A549 (cell line): ENCODE results near the gene UBAP1L. TPM values are rescaled to one million over a fixed set of nuclear protein-coding genes. Genes with fewer than 3 reads are reported as not detected.

Experiments
- ATAC-seq, 2 experiments: fragments of 200-7000 bp in 1 of 2; fragments of >200 bp in 1 of 2; cut with Nextera tagmentation in 1 of 2; cut with Tn5 transposase in 1 of 2; 3 replicates each; pipeline versions ENCODE4 v1.8.0 to v1.9.1; 2018 to 2020; ENCODE audit warnings: mild to moderate bottlenecking in 1 of 2, moderate library complexity in 1 of 2
- CTCF ChIA-PET: fragments of 300-600 bp; sonication (Branson Sonifier 250); formaldehyde crosslinking; extraction: SDS; loops from one replicate; lab custom pipeline; 2021; ENCODE audit warnings: antibody characterized with exemption, inconsistent platforms; lab: Yijun Ruan, JAX
- POLR2A ChIA-PET: fragments of 350-600 bp; formaldehyde crosslinking; extraction: SDS; loops from one replicate; lab custom pipeline; 2021; ENCODE audit warnings: antibody characterized with exemption, inconsistent platforms; lab: Yijun Ruan, JAX
- DNase-seq, 2 experiments: peaks; one replicate each; pipeline versions ENCODE4 v3.0.0 to v3.0.0-alpha.2; 2011 to 2016; ENCODE audit warnings: low read depth in 1 of 2, low spot score in 1 of 2
- FAIRE-seq: peaks from 2 replicates; lab custom pipeline; 2011; peaks lifted over from hg19 to GRCh38; lab: Jason Lieb, UNC
- H3K27ac ChIP-seq, 2 experiments: fragments of >200 bp; sonication (Bioruptor Twin); formaldehyde crosslinking; 3 replicates each; pipeline ENCODE4 v1.5.1; 2016 to 2017
- H3K4me1 ChIP-seq: fragments of >200 bp; sonication (Bioruptor Twin); formaldehyde crosslinking; 3 replicates; pipeline ENCODE4 v1.6.1; 2016
- H3K4me2 ChIP-seq: fragments of >200 bp; sonication (Bioruptor Twin); formaldehyde crosslinking; 3 replicates; pipeline ENCODE4 v1.6.1; 2016
- H3K4me3 ChIP-seq: fragments of >200 bp; sonication (Bioruptor Twin); formaldehyde crosslinking; 3 replicates; pipeline ENCODE4 v1.5.1; 2016
- H3K9me3 ChIP-seq: fragments of >200 bp; sonication (Bioruptor Twin); formaldehyde crosslinking; 3 replicates; pipeline ENCODE4 v1.6.1; 2016
- CBX8 ChIP-seq: fragments of 200-600 bp; sonication (generic); IDR thresholded peaks from 2 replicates; pipeline ENCODE4 v1.6.1; 2016
- CHD2 ChIP-seq: fragments of 150-350 bp; IDR thresholded peaks from 2 replicates; pipeline ENCODE4 v1.6.1; 2014; ENCODE audit warnings: low read length; ENCODE audit not compliant: partially characterized antibody
- CHD4 ChIP-seq: fragments of 200-600 bp; sonication (generic); IDR thresholded peaks from 2 replicates; pipeline ENCODE4 v1.6.1; 2016; ENCODE audit warnings: antibody characterized with exemption, mild to moderate bottlenecking, borderline replicate concordance
- CTCF ChIP-seq: fragments of >200 bp; sonication (Bioruptor Twin); formaldehyde crosslinking; IDR thresholded peaks from 3 replicates; pipeline ENCODE4 v1.5.1; 2016
- EHMT2 ChIP-seq: fragments of 200-600 bp; sonication (generic); IDR thresholded peaks from 2 replicates; pipeline ENCODE4 v1.6.1; 2016; ENCODE audit warnings: antibody characterized with exemption, low read depth, mild to moderate bottlenecking, moderate library complexity
- ELK1 ChIP-seq: fragments of 150-350 bp; IDR thresholded peaks from 2 replicates; pipeline ENCODE4 v1.6.1; 2014; ENCODE audit warnings: low read depth, mild to moderate bottlenecking, low read length
- EP300 ChIP-seq, 2 experiments: fragments of >200 bp; sonication (Bioruptor Twin); formaldehyde crosslinking; IDR thresholded peaks; 2 replicates in 1 of 2; 3 replicates in 1 of 2; pipeline ENCODE4 v1.6.1; 2016 to 2017
- FOSB ChIP-seq: fragments of 250-450 bp; sonication (Bioruptor Pico); IDR thresholded peaks from 2 replicates; pipeline ENCODE4 v1.5.0; 2020; ENCODE audit warnings: mild to moderate bottlenecking, moderate library complexity
- HDAC2 ChIP-seq: fragments of 200-600 bp; sonication (generic); IDR thresholded peaks from 2 replicates; pipeline ENCODE4 v1.6.1; 2016
- HEYL ChIP-seq: fragments of 250-450 bp; sonication (Bioruptor Pico); IDR thresholded peaks from 2 replicates; pipeline ENCODE4 v1.8.0; 2021; ENCODE audit warnings: mild to moderate bottlenecking, moderate library complexity
- HMGXB4 ChIP-seq: fragments of 250-450 bp; sonication (Bioruptor Pico); IDR thresholded peaks from 2 replicates; pipeline ENCODE4 v1.5.0; 2021; ENCODE audit warnings: mild to moderate bottlenecking, moderate library complexity, borderline replicate concordance
- HOXA7 ChIP-seq: fragments of 250-450 bp; sonication (Bioruptor Pico); IDR thresholded peaks from 2 replicates; pipeline ENCODE4 v1.5.0; 2020; ENCODE audit warnings: mild to moderate bottlenecking, moderate library complexity
- HOXB5 ChIP-seq: fragments of 250-450 bp; sonication (Bioruptor Pico); IDR thresholded peaks from 2 replicates; pipeline ENCODE4 v1.5.0; 2020; ENCODE audit warnings: mild to moderate bottlenecking, moderate library complexity
- JUN ChIP-seq, 2 experiments: fragments of >200 bp; sonication (Bioruptor Twin); formaldehyde crosslinking; IDR thresholded peaks; 2 replicates in 1 of 2; 3 replicates in 1 of 2; pipeline ENCODE4 v1.6.1; 2016 to 2017
- MAZ ChIP-seq: fragments of 150-350 bp; IDR thresholded peaks from 2 replicates; pipeline ENCODE4 v1.6.1; 2014; ENCODE audit warnings: antibody characterized with exemption, low read depth, low read length, borderline replicate concordance
- NPAS2 ChIP-seq: fragments of 250-450 bp; sonication (Bioruptor Pico); IDR thresholded peaks from 2 replicates; pipeline ENCODE4 v1.8.0; 2022; ENCODE audit warnings: mild to moderate bottlenecking, moderate library complexity, borderline replicate concordance
- NR3C1 ChIP-seq: fragments of >200 bp; sonication (Bioruptor Twin); formaldehyde crosslinking; IDR thresholded peaks from 3 replicates; pipeline ENCODE4 v1.6.1; 2017
- PBX3 ChIP-seq: IDR thresholded peaks from 2 replicates; pipeline ENCODE4 v1.6.1; 2012
- RARB ChIP-seq: fragments of 250-450 bp; sonication (Bioruptor Pico); IDR thresholded peaks from 2 replicates; pipeline ENCODE4 v1.8.0; 2021; ENCODE audit warnings: mild to moderate bottlenecking, moderate library complexity
- RFX5 ChIP-seq: fragments of 450-650 bp; IDR thresholded peaks from 2 replicates; pipeline ENCODE4 v1.7.1; 2014; ENCODE audit warnings: antibody characterized with exemption, mild to moderate bottlenecking, moderate library complexity
- RNF2 ChIP-seq: fragments of 200-600 bp; sonication (generic); IDR thresholded peaks from 2 replicates; pipeline ENCODE4 v1.6.1; 2016; ENCODE audit warnings: low read depth, mild to moderate bottlenecking, antibody characterized with exemption, moderate library complexity, borderline replicate concordance
- SMC3 ChIP-seq: fragments of >200 bp; sonication (Bioruptor Twin); formaldehyde crosslinking; IDR thresholded peaks from 3 replicates; pipeline ENCODE4 v1.6.1; 2018; ENCODE audit warnings: inconsistent platforms
- TFCP2L1 ChIP-seq: fragments of 250-450 bp; sonication (Bioruptor Pico); IDR thresholded peaks from 2 replicates; pipeline ENCODE4 v1.5.0; 2021; ENCODE audit warnings: mild to moderate bottlenecking
- ZC3H11A ChIP-seq: fragments of 450-650 bp; IDR thresholded peaks from 2 replicates; pipeline ENCODE4 v1.6.1; 2014; ENCODE audit warnings: antibody characterized with exemption, mild to moderate bottlenecking
- ZFP36 ChIP-seq: fragments of 450-650 bp; IDR thresholded peaks from 2 replicates; pipeline ENCODE4 v1.6.1; 2014; ENCODE audit warnings: borderline replicate concordance; ENCODE audit not compliant: partially characterized antibody
- WGBS: methylation state at CpG from one replicate; pipeline ENCODE4 v1.1.6; 2017; ENCODE audit errors: missing lambda C conversion rate; 5-methylcytosine and 5-hydroxymethylcytosine counted together
- polyA plus RNA-seq, 4 experiments: library from polyadenylated mRNA; depleted of rRNA in 3 of 4; stranded (reverse); fragments of >200 nt; fragmentation: RNase III in 1 of 4; extraction: RNeasy Plus Mini Kit Qiagen cat#74134 plus additional on column Dnase treatment in 1 of 4; gene quantifications; 2 replicates in 3 of 4; 3 replicates in 1 of 4; pipeline ENCODE4 v1.2.3, GENCODE V29; 2011 to 2017

UBAP1L gene
- polyA plus RNA-seq, 2 of the 4 experiments (the other 2 are of a cell fraction) = 0.84 to 0.87 TPM

DNA sequence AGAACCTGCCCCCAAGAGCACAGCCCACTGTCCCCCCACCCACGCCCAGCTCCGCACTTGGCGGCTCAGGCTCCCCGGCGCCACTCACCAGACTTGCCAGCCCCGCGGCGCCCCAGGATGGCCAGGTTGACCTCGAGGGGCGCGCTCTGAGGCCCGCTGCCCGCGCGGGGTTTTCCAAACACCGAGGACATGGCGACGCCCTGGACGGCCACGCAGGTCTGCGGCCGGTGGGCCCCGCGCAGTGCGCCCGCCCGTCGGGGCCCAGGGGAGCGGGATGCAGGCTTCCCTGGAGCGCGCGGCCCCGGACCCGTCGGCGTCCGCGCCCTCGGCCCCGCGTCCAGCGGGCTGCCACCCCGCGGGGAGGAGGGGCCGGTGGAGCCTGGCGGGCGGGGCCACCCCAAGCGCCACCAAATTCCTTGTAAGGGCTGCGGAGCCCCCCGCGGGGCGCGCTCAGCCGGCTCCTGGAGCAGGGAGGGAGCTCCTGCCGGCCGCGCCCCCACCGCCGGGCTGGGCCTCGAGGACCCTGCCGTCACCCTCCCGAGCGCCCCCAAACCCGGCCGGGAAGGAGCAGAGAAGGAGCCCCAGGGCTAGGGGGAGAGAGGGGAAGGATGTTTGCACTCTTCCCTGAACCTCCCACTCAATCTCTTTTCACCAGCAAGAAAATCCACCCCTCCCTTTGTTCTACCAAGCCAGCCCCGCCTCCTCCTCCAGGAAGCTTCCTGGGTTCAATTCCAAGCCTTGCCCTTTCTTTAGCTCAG is 47.2 kb downstream of the UBAP1L start, which contains the start of gene RASL12:
RASL12 (minus strand) TSS at position 347 of the 758 bp plus-strand sequence; CDS start at position 191, 156 bp downstream.
- H3K4me3 ChIP-seq = peak within 1 kb of the TSS; percentile 38
- WGBS = 47% methylated on average over 23 of the region's 66 CpGs
- ATAC-seq (peak in 1 of 2 experiments; percentile 16; a peak in 2 of 6 replicates), FAIRE-seq (no peak), DNase-seq (no peak)
- peak within 1 kb of the TSS; percentile 47 to 71; a peak in 5 of 6 replicates for H3K27ac ChIP-seq
- peaks cover 5% of the 10 kb centered on the region; the same call in 2 of the 3 replicates for H3K4me1 ChIP-seq
- ChIA-PET POLR2A (interaction anchor here (0.5 kb wide), 1 partner anchor 206 kb away, joined by 3 read pairs; no protein-coding TSS in a partner anchor), CTCF (interaction anchor here (0.6 to 33.7 kb wide), 7 partner anchors 6 to 864 kb away, joined by 3 to 1280 read pairs (median 7); partner anchors contain the start of genes KBTBD13, RASL12 and SLC51B)
- H3K9me3 ChIP-seq = no peaks in the 10 kb centered on the region
- TF ChIP-seq ZFP36 (peak; percentile 25), HMGXB4 (CRISPR knock-in tag) (no peak), ELK1 (no peak), PBX3 (no peak), ZC3H11A (no peak), EHMT2 (no peak), CTCF (no peak), MAZ (no peak)
- peak within 1 kb of the TSS; percentile 82 for H3K4me2 ChIP-seq

GRCh38 chr15:65067317-65067644 is 47.7 kb downstream of the UBAP1L start:
- Histone ChIP-seq H3K4me2 (peak overlapping the region; percentile 82), H3K4me1 (peaks cover 5% of the 10 kb centered on the region; the same call in 2 of the 3 replicates), H3K27ac (peak overlapping the region in 1 of 2 experiments; percentile 71; a peak in 3 of 6 replicates), H3K4me3 (no peak overlapping the region; the same call in 2 of the 3 replicates), H3K9me3 (no peaks in the 10 kb centered on the region)
- FAIRE-seq (no peak), DNase-seq (no peak), ATAC-seq (no peak)
- TF ChIP-seq HEYL = no peak
- no peak for TF ChIP-seq TFCP2L1
- no peak for TF ChIP-seq RNF2
- TF ChIP-seq EP300 (IDR thresholded peaks at IDR 0.05) = no peak
- no peak for TF ChIP-seq ZC3H11A
- TF ChIP-seq FOSB (CRISPR knock-in tag) = no peak
- TF ChIP-seq CHD4 = no peak
- TF ChIP-seq HOXB5 (CRISPR knock-in tag) = no peak
- TF ChIP-seq MAZ = no peak
- TF ChIP-seq JUN (IDR thresholded peaks at IDR 0.05) = no peak
- no peak for TF ChIP-seq SMC3
- no peak for TF ChIP-seq CHD2
- TF ChIP-seq RARB (CRISPR knock-in tag) = no peak
- TF ChIP-seq NR3C1 = no peak
- TF ChIP-seq CBX8 = no peak
- TF ChIP-seq NPAS2 (CRISPR knock-in tag) = no peak
- TF ChIP-seq RFX5 = no peak
- TF ChIP-seq HOXA7 (CRISPR knock-in tag) = no peak
- TF ChIP-seq HDAC2 = no peak
- 62% methylated on average over 8 of the region's 8 CpGs for WGBS
- POLR2A ChIA-PET = no interaction called here
- CTCF ChIA-PET = interaction anchor here (0.6 to 33.7 kb wide), 7 partner anchors 7 to 864 kb away, joined by 3 to 1280 read pairs (median 7); partner anchors contain the start of genes KBTBD13, RASL12 and SLC51B
